Mammary epithelial cell (primary cell): ENCODE measurements around the gene GPC6.

Source experiments
- EZH2 ChIP-seq: IDR thresholded peaks from 2 replicates; pipeline ENCODE4 v1.6.1; 2012; ENCODE audit warnings: low read length, inconsistent platforms, borderline replicate concordance
- TF ChIP-seq, protein P1 (sequence below), 2 donors: IDR thresholded peaks in 1 of 2; conservative IDR thresholded peaks in 1 of 2; 2 replicates each; pipeline ENCODE4 v1.5.1; 2011 to 2012; ENCODE audit warnings: inconsistent platforms in 2 of 2, low read length in 2 of 2, mild to moderate bottlenecking in 2 of 2, control low read depth in 1 of 2, low read depth in 1 of 2; ENCODE audit not compliant: insufficient read depth in 1 of 2; ENCODE audit errors: extremely low read depth in 1 of 2

DNA sequence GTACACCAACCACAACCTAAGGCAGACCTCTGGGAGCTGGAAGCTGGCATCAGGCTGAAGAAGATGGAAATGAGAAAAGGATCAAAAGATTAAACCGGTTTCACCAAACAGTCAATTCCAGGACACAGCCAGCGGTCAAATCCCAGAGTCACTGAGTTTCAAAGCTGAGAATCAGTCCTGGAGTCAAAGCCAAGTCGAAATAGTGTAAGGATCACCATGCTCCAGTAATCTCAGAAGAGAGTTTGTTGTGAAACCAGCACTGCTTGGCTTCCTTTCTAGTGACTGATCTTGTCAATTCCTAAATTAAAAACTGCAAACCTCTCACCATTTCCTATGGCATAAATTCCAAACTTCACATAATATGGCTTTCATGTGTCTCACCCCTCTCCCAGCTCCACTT is 198.8 kb downstream of the GPC6 start:
- TF ChIP-seq, protein P1, sequence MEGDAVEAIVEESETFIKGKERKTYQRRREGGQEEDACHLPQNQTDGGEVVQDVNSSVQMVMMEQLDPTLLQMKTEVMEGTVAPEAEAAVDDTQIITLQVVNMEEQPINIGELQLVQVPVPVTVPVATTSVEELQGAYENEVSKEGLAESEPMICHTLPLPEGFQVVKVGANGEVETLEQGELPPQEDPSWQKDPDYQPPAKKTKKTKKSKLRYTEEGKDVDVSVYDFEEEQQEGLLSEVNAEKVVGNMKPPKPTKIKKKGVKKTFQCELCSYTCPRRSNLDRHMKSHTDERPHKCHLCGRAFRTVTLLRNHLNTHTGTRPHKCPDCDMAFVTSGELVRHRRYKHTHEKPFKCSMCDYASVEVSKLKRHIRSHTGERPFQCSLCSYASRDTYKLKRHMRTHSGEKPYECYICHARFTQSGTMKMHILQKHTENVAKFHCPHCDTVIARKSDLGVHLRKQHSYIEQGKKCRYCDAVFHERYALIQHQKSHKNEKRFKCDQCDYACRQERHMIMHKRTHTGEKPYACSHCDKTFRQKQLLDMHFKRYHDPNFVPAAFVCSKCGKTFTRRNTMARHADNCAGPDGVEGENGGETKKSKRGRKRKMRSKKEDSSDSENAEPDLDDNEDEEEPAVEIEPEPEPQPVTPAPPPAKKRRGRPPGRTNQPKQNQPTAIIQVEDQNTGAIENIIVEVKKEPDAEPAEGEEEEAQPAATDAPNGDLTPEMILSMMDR (conservative IDR thresholded peaks at IDR 0.05 in 1 of 2, IDR thresholded peaks at IDR 0.05 in 1 of 2; ENCODE audit: extremely low read depth in 1 of 2, insufficient read depth in 1 of 2, low read depth in 1 of 2, low read length in 2 of 2): no peak
- no peak for TF ChIP-seq EZH2
